Gastroesophageal sphincter (tissue), 4 donors: ENCODE results near the gene RLBP1. TPM values are rescaled to one million over a fixed set of nuclear protein-coding genes. Genes with fewer than 3 reads are reported as not detected.
"Not testable (repeated sequence)": the region's sequence is repeated elsewhere in the genome, so short reads cannot be mapped to it uniquely, and the experiment has no call there.

Experiments used
- ATAC-seq: fragments of 150-250 bp; one replicate; pipeline ENCODE4 v1.9.1; 2016; ENCODE audit warnings: mild to moderate bottlenecking, moderate library complexity
- H3K27ac ChIP-seq, 4 donors: fragments of 200-600 bp; sonication (generic) in 3 of 4; 1 replicate in 3 of 4; 2 replicates in 1 of 4; pipeline ENCODE4 v1.5.1; 2016 to 2019
- H3K27me3 ChIP-seq: fragments of 200-600 bp; sonication (generic); one replicate; pipeline ENCODE4 v1.5.1; 2019
- H3K36me3 ChIP-seq, 2 donors: fragments of 200-600 bp; sonication (generic); one replicate each; pipeline ENCODE4 v1.5.1; 2019; ENCODE audit warnings: control low read depth in 1 of 2
- H3K4me1 ChIP-seq, 3 donors: fragments of 200-600 bp; sonication (generic); 1 replicate in 2 of 3; 2 replicates in 1 of 3; pipeline ENCODE4 v1.5.1; 2016 to 2019; ENCODE audit warnings: control low read depth in 2 of 3
- H3K4me3 ChIP-seq, 2 donors: fragments of 200-600 bp; sonication (generic); one replicate each; pipeline ENCODE4 v1.5.1; 2019; ENCODE audit warnings: mild to moderate bottlenecking in 1 of 2, moderate library complexity in 1 of 2
- H3K9me3 ChIP-seq, 3 donors: fragments of 200-600 bp; sonication (generic); one replicate each; pipeline ENCODE4 v1.5.1; 2017 to 2019; ENCODE audit warnings: control low read depth in 2 of 3
- CTCF ChIP-seq, 4 experiments: fragments of 200-600 bp in 2 of 4; fragments of 450-650 bp in 2 of 4; sonication (generic) in 1 of 4; IDR thresholded peaks; one replicate each; pipeline ENCODE4 v1.5.1; 2017 to 2019; ENCODE audit warnings: antibody characterized with exemption in 4 of 4, mild to moderate bottlenecking in 2 of 4, moderate library complexity in 2 of 4
- EP300 ChIP-seq: sonication (generic); formaldehyde crosslinking; IDR thresholded peaks from one replicate; pipeline ENCODE4 v1.6.1; 2017; ENCODE audit warnings: antibody characterized with exemption, mild to moderate bottlenecking
- POLR2A ChIP-seq, 2 donors: fragments of 450-650 bp; IDR thresholded peaks; one replicate each; pipeline ENCODE4 v1.6.1; 2017; ENCODE audit warnings: antibody characterized with exemption in 2 of 2, mild to moderate bottlenecking in 2 of 2, moderate library complexity in 1 of 2
- POLR2AphosphoS5 ChIP-seq: sonication (generic); formaldehyde crosslinking; IDR thresholded peaks from one replicate; pipeline ENCODE4 v1.6.1; 2017; ENCODE audit warnings: antibody characterized with exemption
- WGBS, 2 donors: methylation state at CpG; one replicate each; pipeline ENCODE4 v1.1.5; 2018; ENCODE audit warnings: low coverage in 1 of 2; 5-methylcytosine and 5-hydroxymethylcytosine counted together
- total RNA-seq, 4 donors: library from RNA; depleted of rRNA; stranded (reverse); fragments of >200 nt; gene quantifications; one replicate each; pipeline ENCODE4 v1.1.0, GENCODE V29; 2016

Gene RLBP1
- total RNA-seq, 4 donors from 2014 or later = 0.64 TPM; not detected in 3

- peak within 1 kb of the TSS in 3 of 4 donors; percentile 35 to 76 (median 58) for H3K27ac ChIP-seq
- ATAC-seq = peak; percentile 98
- TF ChIP-seq CTCF (IDR thresholded peaks at IDR 0.05) (peak in 3 of 4 experiments; percentile 42 to 70 (median 50)), POLR2AphosphoS5 (peak; percentile 62), POLR2A (IDR thresholded peaks at IDR 0.05) (no peak)
Measured at GRCh38 chr15:89243691-89244573, 22.6 kb upstream of the RLBP1 start, which contains the start of gene FANCI. FANCI (plus strand) TSS chr15:89243979; CDS start chr15:89247648, 3,669 bp downstream.

GRCh38 chr15:89243046-89243690, 21.8 kb upstream of the RLBP1 start:
- Histone ChIP-seq H3K4me3 (peak overlapping the region; percentile 54 to 76), H3K27me3 (no peaks in the 10 kb centered on the region), H3K27ac (peak overlapping the region in 3 of 4 donors; percentile 35 to 76 (median 58)), H3K36me3 (no peaks in the 10 kb centered on the region), H3K4me1 (peaks cover 3 to 19% (median 6%) of the 10 kb centered on the region in 3 donors), H3K9me3 (no peaks in the 10 kb centered on the region)
- 33% methylated on average over 14 of the region's 20 CpGs; no CpG with 5 or more reads in 1 of the 2 donors for WGBS, 2 donors
- no peak for TF ChIP-seq CTCF (IDR thresholded peaks at IDR 0.05)
- TF ChIP-seq POLR2AphosphoS5 = no peak
- no peak for TF ChIP-seq POLR2A (IDR thresholded peaks at IDR 0.05)
- TF ChIP-seq EP300 = no peak
- peak; percentile 68 for ATAC-seq

More at GRCh38 chr15:89243691-89244573, 22.6 kb upstream of the RLBP1 start, which contains the start of gene FANCI:
- Histone ChIP-seq H3K4me1 (peaks cover 3 to 19% (median 6%) of the 10 kb centered on the region in 3 donors), H3K4me3 (peak within 1 kb of the TSS; percentile 54 to 76), H3K27me3 (no peaks in the 10 kb centered on the region), H3K36me3 (no peaks in the 10 kb centered on the region), H3K9me3 (no peaks in the 10 kb centered on the region)
- WGBS, 2 donors = 0% methylated on average over 9 to 28 of the region's 69 CpGs

GRCh38 chr15:89239883-89240810, 18.8 kb upstream of the RLBP1 start:
- ATAC-seq, H3K27ac ChIP-seq, H3K27me3 ChIP-seq, H3K9me3 ChIP-seq, H3K36me3 ChIP-seq, H3K4me3 ChIP-seq: not testable (repeated sequence)
- H3K4me1 ChIP-seq = peaks cover 3 to 19% (median 6%) of the 10 kb centered on the region in 3 donors
- WGBS, 2 donors = 78 to 89% methylated on average over 10 to 12 of the region's 12 CpGs

- peaks cover 3% of the 10 kb centered on the region for H3K27me3 ChIP-seq
- H3K36me3 ChIP-seq = no peaks in the 10 kb centered on the region
- no peak for ATAC-seq
- H3K4me1 ChIP-seq = no peaks in the 10 kb centered on the region
- H3K4me3 ChIP-seq = no peak overlapping the region
- no peaks in the 10 kb centered on the region for H3K9me3 ChIP-seq
- H3K27ac ChIP-seq = no peak overlapping the region
- TF ChIP-seq EP300 (no peak), POLR2A (IDR thresholded peaks at IDR 0.05) (no peak)
Measured at GRCh38 chr15:89231832-89232231, 10.5 kb upstream of the RLBP1 start.

GRCh38 chr15:89230277-89230676, 8.9 kb upstream of the RLBP1 start:
- Histone ChIP-seq H3K27me3 (peaks cover 3% of the 10 kb centered on the region), H3K27ac (no peak overlapping the region), H3K9me3 (no peaks in the 10 kb centered on the region), H3K4me3 (no peak overlapping the region), H3K36me3 (no peaks in the 10 kb centered on the region), H3K4me1 (no peaks in the 10 kb centered on the region)
- 14 to 36% methylated on average over 4 of the region's 5 CpGs for WGBS, 2 donors
- TF ChIP-seq POLR2AphosphoS5 = no peak
- no peak for TF ChIP-seq POLR2A (IDR thresholded peaks at IDR 0.05)
- no peak for TF ChIP-seq CTCF (IDR thresholded peaks at IDR 0.05)
- no peak for TF ChIP-seq EP300
- no peak for ATAC-seq
